GM19023 (cell line): Measurements from ENCODE around the gene C11orf98.
"Not testable (repeated sequence)": the region's sequence is repeated elsewhere in the genome, so short reads cannot be mapped to it uniquely, and the experiment has no call there.

Source experiments
- ATAC-seq: cut with Tn5 transposase; IDR thresholded peaks from one replicate; pipeline ENCODE4 v1.9.1; 2021; ENCODE audit warnings: mild to moderate bottlenecking, moderate library complexity; ENCODE audit not compliant: unreplicated experiment

C11orf98 gene

DNA sequence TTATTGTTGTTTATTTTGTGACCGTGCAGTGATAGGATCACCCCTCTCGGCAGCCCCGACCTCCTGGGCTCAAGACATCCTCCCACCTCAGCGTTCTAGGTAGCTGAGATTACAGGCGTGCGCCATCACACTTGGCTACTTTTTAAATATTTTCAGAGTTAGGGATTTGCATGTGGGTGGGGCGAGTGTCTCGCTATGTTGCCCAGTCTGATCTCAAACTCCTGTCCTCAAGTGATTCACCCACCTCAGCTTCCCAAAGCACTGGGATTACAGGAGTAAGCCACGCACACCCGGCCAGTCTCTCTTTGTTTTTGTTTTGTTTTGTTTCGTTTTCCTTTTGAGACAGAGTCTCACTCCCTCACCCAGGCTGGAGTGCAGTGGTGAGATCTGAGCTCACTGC is 10.7 kb downstream of the C11orf98 start:
- ATAC-seq, result no peak

DNA sequence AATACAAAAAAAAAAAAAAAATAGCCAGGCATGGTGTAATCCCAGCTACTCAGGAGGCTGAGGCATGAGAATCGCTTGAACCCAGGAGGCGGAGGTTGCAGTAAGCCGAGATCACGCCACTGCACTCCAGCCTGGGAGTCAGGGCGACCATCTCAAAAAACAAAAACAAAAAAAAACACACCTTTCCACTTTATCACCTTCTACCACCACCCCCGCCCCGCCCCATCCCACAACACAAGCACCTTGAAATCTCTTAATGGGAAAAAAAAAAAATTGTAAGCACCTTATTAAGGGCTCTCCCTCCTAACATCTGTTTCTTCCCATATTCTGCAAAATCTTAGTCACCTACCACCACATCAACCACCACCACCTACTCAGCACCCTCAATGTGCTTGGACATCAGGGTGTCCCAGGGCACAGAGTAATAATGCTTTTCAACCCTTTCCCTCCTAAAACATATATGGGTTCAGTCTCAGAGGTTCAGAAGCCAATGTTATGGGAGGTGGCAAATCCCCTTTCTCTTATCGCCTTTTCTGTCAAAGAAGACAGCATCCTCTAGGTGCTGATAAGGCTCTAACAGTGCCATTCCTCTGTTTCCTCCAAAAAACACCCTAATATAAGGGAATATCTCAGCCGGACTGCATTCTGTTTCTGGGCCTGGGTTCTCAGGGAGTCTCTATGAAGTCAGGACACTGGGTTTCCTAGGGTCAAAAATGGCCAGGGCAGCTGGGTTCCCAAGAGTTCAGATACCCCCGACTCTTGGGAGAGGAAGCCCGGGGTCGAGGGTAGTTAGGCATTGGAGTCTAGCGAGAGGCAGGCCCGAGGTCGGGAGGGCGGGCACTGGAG is 12.6 kb downstream of the C11orf98 start:
- ATAC-seq, result no peak

DNA sequence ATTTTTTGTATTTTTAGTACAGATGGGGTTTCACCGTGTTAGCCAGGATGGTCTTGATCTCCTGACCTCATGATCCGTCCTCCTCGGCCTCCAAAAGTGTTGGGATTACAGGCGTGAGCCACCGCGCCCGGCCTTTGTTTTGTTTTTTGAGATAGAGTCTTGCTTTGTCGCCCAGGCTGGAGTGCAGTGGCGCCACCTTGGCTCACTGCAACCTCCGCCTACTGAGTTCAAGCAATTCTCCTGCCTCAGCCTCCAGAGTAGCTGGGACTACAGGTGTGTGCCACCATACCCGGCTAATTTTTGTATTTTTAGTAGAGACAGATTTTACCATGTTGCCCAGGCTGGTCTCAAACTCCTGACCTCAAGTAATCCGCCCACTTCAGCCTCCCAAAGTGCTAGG is 14.7 kb downstream of the C11orf98 start:
- not testable (repeated sequence) for ATAC-seq

DNA sequence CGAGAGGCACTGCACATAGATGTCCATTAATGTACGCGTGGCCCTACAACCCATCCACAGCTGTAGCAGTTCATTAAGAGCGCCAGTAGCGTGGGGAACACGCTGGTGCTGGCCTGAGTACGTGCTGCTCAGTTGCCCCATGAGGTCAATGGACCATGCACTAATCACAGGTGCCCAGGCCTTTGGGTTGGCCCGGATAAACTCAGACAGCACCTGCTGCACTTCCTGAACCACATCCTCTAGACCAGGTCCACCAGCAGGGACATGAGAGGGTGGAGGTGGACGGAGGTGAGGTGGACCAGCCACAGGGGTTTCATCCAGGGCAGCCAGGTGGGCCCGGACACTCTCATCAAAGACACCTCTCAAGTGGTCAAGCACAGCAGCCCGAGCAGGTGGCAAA is 15.5 kb downstream of the C11orf98 start:
- ATAC-seq, result no peak

DNA sequence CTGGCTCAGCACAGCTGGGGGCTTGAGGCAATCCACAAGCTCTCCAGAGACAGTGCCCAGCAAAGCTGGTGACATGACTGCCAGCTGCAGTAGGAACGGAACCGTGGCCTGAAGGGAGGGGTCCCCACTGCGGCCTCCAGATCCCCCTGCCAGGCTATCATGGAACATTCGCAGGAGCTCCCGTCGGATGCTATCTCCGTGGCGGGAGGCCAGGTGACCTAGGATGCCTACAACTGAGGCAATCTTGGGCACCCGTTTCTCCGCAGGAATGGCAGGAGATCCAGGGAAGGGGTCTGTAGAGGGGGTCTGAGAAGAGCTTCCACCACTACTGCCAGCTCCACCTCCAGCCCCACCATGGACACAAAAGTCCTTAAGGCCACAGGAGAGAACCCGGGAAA is 16.0 kb downstream of the C11orf98 start:
- ATAC-seq, result no peak

DNA sequence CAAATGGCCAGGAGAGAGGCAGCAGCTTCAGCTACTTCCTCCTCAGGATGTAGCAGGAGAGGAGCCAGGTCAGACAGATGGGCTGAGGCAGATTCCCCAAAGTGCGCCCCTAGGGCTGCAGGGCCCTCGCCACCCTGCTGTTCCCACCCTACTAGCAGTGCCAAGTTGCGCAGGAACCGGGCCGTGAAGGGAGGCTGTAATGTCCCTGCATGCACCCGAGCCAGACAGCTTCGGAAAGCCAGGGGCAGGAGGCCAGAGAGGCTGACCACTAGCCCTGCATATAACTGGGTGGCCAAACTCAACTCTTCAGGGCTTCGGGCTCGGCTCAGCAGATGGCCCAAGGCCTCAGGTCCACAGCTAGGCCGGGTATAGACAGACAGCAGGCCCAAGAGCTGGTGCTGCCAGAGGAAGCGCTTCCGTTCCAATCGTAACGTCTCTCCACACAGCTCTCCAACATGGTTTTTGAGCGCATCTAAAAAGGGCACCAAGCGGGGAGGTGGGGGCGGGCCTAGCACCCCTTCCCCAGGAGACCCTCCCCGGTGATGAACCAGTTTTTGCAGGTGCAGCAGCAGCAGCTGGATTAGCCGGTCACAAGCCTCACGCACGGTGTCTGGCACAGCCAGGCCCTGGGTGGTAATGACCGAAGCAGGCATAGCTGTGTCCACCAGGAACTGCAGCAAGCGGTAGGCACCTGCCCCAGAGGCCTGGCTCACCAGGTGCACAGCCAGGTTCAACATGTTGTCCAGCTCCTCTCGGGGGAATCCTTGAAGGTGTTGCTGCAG is 16.6 kb downstream of the C11orf98 start:
- ATAC-seq, result no peak

DNA sequence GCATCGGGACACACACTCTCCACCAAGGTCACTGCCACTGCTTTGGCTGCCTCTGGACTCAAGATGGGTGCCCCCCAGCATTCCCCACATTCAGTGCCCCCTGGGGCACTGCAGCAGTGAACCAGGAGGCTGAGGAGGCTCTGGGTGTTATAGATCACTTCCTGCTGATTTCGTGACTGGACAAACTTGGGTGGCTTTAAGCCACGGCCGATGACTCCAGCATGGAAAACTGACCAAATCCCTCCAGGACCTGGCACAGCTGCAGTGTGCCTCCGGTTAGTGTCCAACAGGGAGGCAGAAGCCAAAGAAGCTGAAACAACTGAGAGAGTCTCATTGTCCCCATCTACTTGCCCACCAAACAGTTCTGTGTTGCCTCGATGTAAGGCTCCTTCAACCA is 17.4 kb downstream of the C11orf98 start:
- no peak for ATAC-seq

DNA sequence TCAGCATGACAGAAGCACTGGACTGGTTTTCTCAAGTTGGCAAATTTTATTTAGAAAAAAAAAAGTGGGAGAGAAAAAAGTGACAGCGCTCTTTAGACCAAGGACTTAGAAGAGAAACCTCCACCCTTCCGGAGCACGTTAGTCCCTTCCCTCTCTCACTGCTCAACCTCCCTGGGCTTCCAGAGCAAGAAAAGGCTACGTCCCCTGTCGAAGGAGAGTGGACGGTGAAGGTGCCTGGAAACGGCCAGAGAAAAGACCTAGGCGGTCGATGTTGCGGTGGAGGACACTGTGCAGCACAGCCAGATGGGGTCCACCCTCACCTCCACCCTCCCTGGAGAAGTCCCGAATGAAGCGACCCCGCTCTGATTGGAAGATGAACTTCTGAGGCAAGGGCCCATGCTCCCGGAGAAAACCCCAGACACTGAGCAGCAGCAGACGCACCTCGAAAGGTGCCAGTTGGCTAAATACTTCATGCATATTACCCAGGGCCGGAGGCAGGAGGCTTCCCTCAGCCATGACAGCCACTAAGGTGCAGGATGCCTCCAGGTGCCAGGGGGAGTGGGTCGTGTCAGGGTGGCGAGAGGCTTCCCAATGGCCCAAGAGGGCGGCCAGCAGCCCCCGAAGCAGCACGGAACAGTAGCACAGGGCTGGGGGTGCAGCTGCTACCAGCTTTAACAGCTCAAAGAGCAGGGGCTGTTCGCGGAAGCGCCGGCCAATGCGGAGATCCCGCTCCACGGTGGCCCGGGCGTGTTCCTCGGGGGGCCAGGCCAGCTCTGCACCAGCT is 18.0 kb downstream of the C11orf98 start:
- no peak for ATAC-seq

DNA sequence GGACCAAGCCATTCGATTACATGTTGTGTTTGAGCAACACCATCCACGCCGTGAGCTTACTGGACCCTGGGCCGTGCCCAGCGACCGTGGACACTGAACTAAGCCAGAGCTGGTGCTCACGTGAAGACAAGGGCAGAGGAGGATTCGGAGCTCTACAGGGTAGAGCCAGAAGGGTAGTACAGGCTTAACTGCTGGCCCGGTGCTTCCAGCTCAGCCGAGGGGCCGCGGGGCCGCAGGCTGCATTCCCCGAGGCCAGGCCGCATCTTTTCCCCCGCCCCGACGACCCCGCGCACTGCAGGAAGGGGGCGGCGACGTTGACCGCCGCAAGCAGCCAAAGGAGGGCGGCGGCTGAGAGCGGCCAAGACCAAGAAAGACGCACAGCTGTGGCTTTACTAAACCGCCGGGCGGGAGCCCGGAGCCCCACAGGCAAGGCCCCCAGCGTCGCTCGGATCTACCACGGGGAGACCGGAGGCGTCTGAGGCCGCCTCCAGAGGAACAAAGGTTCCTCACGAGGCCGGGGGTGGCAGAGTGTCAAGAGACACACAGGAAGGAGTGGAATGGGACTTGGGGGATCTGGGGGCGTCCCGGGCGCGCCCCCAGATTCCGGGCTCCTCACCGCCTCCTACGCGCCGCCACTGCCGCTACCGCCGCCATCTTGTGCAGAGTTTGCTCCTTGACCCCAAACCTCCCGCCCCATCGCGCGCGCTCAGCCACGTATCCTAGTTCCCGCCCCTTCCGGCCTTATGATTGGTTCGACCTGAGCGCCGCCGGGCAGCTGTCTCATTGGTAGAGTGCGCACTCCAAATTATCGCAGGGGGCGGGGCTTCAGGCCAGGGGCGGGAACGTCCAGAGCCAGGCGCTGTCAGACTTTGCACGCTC is 18.8 kb downstream of the C11orf98 start, which contains the start of gene GANAB:
Gene GANAB (minus strand): TSS at position 668 of the 879 bp plus-strand sequence. CDS start 14 bp downstream, at position 654.
- peak; percentile 91 for ATAC-seq

DNA sequence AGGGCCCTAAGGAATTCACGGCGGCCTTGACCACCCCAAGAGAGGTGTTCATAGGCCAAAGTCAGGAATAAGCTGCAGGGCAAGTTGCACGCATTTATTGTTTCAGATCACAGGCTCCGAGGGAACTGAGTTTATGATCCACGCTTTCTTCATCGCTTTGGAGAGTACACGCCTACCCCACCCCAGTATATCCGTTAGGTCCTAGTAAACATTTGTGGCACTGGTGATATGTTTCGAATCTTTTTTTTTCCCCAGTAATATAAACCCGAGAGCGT is 19.4 kb downstream of the C11orf98 start:
- no peak for ATAC-seq

DNA sequence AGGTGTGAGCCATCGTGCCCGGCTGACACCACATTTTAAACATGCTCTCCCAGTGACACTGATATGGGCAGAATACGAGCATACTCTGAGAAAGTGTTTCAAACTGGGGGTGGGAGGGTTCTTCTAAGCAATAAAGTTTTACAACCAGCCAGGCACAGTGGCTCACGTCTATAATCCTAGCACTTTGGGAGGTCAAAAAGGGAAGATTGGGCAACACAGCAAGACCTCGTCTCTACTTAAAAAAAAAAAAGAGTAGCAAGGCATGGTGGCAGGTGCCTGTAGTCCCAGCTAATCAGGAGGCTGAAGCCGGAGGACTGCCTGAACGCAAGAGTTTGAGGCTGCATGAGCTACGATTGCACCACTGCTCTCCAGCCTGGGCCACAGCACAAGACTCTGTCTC is 20.8 kb downstream of the C11orf98 start:
- no peak for ATAC-seq

DNA sequence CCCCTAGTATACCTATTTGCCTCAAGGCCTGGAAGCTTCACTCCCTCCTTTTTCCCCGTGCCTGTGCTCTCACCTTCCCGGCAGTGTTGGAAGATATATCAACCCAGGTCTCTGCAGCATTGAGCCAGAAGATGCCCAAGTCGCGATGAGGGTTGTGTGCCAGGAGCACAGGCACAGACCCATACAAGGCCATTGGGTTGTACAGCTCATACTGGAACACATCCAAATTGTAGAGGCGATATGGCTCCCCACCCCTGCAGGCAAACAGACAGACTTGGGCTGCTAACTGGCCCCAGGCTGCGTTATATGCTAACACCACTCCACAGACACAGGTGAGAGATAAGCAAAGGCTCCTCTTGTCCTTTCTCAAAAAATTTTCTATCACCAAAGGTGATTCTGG is 32.5 kb downstream of the C11orf98 start:
- no peak for ATAC-seq

DNA sequence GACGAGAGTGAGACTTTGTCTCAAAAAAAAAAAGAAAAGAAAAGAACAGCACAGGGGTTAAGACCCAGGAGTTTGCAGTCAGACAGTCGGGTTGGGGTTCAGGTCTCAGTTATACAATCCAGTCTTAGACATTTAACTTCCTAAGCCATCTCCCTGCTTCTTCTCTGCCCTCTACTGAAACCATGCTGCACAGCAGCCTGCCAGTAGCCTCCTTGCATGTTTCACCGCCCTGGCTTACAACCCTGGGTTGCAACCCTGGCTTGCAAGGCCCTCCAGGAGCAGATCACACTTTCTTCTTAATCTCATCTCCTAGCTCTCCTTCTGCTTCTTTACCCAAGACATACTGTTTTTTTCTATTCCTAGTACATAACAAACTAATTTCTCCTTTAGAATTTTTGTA is 37.3 kb downstream of the C11orf98 start:
- no peak for ATAC-seq

DNA sequence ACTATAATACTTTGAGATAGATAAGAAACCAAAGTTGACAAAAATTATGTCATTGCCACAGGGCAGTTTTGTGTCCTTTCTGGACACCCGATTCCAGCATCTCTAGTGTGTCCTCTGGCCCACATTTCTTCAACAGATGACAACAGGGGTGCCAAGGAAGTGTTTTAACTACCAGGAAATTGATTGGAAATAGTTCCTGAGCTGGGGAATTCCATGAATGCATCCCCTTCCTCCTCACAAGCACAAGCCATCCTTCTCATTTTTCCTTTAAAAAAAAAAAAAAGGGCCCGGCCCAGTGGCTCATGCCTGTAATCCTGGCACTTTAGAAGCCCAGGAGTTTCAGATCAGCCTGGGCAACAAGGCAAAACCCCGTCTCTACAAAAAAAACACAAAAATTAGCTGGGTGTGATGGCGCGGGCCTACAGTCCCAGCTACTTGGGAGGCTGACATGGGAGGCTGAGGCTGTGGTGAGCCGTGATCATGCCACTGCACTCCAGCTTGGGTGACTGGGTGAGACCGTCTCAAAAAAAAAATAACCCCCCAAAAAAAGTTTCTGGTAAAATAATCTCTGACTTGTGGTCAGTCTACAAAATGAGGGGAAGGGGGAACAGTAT is 42.4 kb downstream of the C11orf98 start:
- no peak for ATAC-seq

DNA sequence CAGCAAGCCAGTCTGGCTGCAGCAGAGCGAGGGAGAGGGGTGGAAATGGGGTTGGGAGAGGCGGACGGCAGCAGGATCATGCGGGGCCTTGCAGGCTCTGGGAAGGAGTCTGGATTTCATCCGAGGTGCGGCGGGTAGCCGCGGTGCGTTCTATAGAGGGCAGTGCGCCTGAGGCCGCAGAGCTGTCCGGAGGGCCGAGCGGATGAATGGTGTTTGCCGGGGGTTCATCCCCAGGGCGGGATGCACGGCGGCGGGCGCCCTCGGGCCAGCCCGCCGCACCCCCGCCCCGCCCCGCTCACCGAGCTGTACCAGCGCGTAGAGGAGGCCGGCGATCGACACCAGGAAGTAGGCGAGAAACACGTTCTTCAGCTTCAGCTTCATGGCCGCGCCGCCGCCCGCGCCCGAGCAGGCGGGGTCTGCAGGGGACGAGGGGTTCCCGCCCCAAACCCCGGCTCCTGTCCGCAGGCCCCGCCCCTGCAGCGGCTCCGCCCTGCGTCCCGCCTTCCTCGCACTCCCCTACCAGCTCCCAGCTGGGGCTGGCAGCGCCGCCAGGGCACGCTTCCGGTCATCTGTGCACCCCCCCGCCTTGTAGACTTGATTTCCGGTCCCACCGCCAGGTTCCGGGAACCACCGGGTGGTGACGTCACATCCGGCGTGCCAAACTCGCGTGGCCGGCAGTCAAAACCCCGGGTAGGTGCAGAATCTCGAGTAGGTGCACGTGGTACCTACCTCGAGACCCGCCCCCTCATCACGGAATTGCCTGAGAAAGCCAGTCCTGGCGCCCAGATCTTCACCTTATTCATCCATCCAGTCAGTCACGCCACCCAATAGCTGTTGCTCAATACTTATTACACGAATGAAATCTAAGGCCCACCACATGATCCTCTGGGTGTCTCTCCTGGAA is 43.2 kb downstream of the C11orf98 start, which contains the start of gene B3GAT3:
Gene B3GAT3 (minus strand): TSS at position 420 of the 904 bp plus-strand sequence. CDS start 39 bp downstream, at position 381.
- peak; percentile 97 for ATAC-seq

DNA sequence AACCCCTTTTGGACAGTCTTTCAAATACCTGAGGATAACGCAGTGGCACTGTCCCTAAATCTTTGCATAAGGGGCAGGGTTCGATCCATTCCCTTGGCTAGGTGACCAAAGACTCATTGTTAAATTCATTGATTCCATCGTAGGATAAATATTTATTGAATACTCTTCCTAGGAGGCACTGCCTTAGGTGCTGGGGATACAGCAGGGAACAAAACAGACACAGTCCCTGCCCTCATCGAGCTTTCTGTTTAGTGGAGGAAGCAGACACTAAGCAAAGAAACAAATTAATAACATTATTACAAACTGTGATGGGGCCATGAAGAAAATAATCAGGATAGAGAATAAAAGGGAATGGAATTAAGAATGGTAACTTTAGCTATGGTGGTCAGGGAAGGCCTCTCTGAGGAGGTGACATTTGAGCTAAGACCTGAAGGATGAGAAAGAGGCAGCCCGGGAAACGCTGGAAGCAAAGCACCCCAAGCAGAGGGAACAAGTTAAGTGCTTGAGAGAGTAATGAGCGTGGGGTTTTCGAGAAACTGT is 43.9 kb downstream of the C11orf98 start:
- ATAC-seq, result no peak

DNA sequence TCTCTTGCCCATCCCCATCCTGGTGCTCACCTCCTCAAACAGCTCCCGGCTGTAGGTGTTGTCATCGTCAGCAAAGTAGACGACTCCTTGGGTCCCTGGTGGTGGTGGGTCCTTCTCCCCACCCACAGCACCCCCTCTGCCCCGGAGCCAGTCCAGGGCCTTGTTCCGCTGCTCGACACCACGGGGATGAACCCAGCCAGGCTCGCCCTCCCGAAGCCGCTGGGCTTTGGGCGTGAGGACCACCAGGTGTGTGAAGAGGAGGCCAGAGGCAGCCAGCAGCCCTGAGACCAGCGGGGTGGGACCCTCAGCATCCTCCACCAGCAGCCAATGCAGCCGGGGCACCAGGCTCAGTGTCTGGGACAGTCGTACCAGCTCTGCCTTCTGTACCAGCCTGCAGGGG is 48.1 kb downstream of the C11orf98 start:
- not testable (repeated sequence) for ATAC-seq

DNA sequence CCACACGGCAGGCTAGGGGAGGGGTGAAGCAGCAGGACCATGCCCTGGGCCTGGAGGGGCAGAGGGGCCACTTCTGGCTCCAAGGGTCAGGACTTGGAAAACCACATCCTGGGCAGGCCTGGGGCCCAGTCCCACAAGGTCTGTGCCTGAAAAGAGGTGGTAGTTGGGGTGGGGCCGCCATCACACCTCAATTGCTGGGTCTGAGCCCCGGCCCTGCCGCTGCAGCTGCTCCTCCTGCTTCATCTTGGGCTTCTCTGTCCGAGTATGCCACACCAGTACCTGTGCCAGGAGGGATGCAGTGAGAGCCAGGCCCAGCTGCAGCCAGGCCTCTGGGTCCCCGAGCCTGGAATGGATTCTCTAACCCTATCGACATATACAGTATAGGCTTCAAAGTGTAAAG is 49.5 kb downstream of the C11orf98 start:
- ATAC-seq, result no peak

DNA sequence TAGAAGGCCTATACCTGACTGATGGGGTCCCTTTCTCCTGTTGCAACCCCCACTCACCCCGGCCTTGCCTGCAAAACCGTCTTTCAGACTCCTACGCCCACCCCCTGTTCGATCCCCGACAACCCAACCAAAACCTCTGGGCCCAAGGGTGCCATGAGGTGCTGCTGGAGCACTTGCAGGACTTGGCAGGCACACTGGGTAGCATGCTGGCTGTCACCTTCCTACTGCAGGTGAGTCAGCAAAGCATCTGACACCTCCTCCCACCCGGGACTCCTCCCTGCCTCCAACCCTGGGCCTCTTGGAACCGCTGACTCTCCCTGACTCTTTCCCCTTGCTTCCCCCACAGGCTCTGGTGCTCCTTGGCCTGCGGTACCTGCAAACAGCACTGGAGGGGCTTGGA is 50.7 kb downstream of the C11orf98 start:
- ATAC-seq, result no peak
